Inferior parietal cortex (tissue), 1 donor: ENCODE measurements around the gene TRPM2.
"Not testable (repeated sequence)": the region's sequence is repeated elsewhere in the genome, so short reads cannot be mapped to it uniquely, and the experiment has no call there.

Experiments used
- DNase-seq: peaks from one replicate; pipeline ENCODE4 v3.0.0-alpha.2; 2016; ENCODE audit errors: extremely low spot score

TRPM2 gene

DNA sequence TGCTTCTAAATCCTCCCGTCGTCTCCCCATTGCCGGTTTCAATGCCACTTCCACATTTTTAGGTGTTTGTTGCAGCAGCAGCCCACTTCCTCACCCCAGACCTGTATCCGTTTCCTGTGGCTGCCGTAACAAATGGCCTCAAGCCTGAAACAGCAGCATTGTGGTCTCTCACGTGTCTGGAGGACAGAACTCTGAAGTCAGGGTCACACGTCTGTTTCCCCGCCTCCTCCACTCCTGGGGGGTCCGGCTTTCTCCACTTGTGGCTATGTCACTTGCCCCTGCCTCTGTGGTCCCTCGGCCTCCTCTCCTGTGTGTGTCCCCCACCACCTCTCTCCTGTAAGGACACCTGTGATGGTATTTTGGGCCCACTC, 21.8 kb downstream of the TRPM2 start:
- no peak for DNase-seq

DNA sequence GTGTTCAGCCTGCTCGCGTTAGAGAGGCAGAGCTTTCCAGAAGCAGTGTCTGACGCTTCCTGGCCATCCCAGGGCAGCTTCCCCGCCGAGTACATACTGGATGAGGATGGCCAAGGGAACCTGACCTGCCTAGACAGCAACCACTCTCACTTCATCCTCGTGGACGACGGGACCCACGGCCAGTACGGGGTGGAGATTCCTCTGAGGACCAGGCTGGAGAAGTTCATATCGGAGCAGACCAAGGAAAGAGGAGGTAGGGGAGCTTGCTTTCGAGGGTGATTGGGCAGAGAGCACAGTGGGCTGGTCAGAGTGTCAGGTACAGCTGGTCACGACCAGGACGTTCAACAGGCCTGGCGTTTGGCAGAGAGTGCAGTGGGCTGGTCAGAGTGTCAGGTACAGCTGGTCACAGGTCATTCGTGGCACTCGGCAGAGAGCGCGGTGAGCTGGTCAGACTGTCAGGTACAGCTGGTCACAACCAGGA, 22.4 kb downstream of the TRPM2 start:
- no peak for DNase-seq

DNA sequence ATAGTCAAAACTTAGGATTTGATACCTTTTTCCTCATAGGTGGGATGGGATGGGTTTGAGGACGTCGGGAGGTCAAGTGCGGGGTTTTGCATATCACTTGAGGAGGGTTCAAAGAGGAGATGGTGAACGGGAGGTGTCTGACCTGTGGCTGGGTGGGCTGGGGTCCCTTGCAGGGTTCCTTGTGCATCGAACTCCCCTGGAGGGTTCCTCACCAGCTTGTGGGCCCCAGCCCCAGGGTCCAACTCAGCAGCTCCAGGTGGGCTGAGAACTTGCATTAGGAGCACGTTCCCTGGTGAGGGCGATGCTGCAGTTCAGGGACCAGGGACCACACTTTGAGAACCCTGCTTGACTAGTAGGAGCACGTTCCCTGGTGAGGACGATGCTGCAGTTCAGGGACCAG, 23.2 kb downstream of the TRPM2 start:
- DNase-seq: no peak

DNA sequence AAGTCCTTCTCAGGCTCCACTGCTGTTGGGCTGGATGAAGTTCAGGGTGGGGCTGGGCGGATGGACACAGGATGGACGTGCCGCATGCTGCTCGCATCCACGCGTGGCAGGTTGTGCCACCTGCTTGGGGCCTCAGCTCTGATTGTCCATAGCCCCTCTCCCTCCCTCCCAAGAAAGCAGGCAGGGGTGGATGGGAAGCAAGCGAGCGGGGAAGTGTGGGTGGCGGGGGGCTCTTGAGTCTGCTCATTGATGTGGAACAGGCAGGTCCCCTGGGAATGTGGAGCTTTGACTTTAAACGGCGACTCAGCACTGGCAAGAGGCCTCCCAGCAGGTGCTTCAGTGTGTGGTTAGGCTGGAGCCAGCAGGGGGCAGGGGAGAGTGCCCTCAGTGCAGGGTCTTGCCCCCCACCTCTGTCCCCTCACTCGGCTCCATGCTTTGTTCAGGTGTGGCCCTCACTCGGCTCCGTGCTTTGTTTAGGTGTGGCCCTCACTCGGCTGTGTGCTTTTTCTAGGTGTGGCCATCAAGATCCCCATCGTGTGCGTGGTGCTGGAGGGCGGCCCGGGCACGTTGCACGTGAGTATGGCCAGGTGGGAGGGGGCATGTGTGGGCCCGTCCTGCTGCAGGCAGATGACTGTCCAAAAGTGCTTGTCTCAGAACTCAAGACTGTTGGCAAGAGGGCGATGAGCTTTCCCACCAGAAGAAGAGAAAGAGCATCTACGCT, 23.9 kb downstream of the TRPM2 start:
- DNase-seq: no peak

DNA sequence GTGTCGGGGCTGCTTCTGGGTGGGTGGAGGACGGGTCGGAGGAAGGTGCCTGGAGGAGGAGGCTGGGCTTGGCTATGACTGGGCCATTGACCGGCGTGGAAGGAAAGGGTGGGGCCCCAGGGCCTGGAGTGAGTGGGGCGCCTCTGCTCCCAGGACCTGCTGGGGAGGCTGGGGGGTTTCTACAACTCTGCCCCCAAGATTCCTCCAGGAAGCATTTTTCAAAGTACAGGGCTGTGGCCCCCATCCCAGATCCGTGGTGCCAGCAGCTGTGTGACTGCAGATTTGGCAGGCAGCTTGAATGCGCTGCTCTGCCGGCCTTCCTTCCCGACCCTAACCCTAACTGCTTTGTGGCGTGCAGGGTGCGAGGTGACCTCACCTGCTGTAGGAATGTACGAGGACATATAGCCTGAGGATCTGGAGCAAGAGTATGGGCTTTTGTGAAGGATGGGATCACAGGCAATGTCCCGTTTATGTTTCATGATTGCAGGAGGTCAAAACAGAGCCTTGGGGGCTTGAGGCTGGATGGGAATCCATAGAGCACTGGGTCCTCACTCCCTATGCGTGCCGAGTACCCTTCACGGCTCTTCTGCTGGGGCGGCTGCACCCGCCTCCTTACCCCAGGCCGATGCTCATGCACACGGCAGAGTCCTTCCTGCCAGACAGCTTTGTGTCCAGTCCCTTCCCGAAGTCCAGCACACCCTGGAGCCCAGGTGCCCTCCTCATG, 24.7 kb downstream of the TRPM2 start:
- no peak for DNase-seq

DNA sequence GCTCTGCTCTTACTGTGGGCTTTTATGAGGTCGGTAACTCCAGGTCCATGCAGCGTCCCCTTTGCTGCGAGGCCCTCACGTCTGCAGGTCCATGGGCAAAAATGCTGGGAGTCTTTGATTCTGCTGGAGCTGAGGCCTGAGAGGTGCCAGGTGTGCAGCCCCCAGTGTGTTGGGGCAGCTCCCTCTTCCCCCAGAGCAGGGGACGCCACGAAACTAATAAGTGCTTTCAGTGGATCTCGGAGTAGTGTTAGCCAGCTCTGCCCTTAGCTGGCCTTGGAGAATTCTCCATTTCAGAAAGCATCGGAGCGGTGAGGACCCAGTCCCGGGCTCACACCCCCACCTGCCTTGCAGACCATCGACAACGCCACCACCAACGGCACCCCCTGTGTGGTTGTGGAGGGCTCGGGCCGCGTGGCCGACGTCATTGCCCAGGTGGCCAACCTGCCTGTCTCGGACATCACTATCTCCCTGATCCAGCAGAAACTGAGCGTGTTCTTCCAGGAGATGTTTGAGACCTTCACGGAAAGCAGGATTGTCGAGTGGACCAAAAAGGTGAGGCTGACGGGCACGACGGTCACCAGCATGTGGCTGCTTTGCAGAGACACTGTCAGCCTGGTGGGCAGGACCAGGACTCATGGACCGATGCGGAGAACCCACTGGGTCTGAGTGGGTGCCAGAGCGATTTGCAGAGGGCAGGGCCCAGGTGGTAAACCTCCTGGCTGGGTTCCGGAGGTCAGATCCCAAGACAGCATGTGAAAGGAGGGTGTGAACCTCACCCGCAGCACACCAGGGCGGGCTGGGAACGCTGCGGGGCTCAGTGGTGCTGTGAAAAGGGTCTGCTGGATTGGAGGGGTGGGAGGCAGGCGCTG, 25.5 kb downstream of the TRPM2 start:
- no peak for DNase-seq

DNA sequence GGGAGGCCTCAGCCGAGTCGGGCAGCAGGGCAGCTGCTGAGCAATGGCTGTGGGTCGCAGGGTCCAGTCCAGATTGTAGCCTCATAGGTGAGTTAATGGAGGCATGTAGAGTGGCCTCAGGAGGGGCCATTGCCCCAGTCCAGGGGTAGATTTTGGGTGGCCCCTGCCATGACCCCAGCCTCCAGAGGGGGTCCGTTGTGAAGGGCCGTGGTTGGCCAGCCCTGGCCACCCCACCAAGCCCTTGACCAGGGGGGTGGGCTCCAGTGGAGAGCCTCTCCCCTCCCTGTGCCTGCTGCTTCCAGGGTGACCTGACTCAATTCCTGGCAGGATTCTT, 26.1 kb downstream of the TRPM2 start:
- no peak for DNase-seq

DNA sequence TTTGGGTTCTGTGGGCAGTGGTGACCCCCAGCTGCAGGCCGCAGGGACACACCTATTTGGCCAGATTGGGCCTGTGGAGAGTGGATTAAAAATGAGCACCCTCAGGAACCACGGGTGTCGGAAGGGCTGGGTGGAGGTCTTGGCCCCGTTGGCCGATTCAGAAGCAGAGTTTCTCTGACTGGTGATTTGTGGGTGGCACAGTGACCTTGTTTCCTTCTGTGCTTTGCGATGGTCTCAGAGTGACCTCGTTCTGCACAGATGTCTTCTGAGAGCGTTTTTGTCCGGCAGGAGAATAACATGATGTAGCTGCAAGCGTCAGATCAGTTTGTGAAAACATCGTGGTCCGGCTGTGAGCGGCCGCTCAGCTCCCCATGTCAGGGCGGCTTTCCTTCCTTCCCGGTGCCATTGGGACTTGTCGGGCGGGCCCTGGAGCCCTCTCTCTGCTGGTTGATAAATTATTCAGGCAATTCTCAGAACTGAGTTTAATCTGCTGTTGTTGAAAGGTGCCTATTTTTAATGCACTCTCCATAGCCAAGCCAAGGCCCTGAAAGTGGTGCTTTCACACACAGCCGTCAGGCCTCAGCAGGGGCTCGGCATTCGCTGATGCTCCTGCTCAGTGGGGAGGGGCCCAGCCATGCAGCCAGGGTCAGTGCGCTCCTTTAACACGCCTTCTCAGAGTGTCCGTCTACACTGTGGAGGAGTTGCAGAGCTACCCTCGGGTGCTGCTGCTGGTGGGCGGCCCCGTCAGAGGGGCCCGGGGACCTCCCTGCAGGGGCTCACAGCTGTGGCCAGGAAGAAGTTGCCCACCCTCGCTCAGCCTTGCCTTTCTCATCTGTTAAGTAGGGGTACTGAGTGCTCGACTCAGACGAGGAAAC, 26.8 kb downstream of the TRPM2 start:
- DNase-seq: no peak

DNA sequence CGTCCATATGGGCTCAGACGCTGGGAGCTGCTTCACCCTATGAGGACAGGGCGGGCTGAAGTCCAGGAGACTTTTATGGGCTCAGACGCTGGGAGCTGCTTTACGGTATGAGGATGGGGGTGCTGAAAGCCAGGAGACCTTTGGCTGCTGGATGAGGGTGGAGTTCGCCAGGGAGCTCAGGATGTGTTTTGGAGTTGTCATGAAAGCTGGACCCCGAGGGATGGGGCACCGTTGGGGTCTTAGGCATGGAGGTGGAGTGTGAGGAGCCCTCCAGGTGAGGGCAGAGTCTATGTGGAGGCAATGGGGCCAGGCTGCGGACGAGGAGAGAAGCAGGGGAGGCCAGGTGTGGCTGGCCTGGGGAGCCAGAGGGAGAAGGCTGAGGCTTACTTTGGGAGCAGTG, 27.5 kb downstream of the TRPM2 start:
- no peak for DNase-seq

DNA sequence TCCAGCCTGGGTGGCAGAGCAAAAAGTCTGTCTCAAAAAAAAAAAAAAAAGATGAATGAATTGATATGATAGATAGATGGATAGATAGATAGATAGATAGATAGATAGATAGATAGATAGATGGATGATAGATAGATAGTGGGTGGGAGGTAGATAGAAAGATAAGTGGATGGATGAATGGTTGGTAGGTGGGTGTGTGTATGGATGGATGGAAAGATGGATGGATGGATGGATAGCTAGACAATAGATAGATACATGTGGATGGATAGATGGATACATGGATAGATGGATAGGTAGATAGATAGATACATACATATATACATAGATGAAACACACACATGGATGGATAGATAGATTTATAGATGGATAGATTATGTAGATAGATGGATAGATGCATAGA, 28.5 kb downstream of the TRPM2 start:
- no peak for DNase-seq

DNA sequence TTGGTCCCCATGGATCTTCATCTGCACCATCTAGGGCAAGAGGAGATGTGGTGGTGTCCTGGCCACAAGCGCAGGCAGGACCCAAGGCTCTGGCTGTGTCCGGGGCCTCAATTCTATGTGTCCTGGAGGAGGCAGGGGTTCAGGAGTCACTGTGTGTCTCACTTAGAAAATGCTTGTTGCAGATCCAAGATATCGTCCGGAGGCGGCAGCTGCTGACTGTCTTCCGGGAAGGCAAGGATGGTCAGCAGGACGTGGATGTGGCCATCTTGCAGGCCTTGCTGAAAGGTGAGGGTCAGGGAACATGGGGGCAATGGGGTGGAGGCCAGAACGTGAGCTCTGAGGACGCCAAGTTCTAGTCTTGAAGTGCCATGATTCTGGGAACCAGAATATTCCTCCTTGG, 29.1 kb downstream of the TRPM2 start:
- DNase-seq: no peak

DNA sequence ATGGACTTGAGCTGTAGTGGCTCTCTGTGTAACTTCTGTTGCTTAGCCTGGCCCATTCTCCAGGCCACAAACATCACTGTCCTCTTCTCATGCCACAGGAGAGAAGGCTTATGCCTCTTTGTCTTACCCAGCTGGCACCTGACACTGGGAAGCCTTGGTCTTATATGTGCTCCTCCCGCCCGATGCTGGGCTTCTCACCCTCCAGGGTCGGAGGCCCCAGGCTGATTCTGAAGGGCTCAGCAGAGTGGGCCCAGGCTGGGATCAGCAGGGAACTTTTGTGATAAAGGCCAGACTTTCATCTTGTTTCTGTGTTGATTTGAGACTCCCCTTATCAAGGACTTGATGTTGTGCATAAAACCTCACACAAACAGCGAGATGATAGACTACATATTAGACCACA, 29.8 kb downstream of the TRPM2 start:
- DNase-seq: no peak

DNA sequence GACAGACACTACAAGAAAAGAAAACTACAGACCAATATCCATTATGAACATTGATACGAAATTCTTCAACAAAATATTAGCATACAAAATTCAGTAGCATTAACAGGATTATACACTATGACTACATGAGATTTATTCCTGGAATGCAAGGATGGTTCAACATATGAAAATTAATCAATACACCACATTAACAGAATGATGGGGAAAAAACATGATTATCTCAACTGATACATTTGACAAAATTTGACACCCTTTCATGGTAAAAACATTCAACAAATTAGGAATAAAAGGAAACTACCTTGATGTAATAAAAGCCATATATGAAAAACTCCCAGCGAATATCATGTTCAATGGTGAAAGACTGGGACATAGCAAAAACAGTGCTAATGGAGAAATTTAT, 31.5 kb downstream of the TRPM2 start:
- no peak for DNase-seq

DNA sequence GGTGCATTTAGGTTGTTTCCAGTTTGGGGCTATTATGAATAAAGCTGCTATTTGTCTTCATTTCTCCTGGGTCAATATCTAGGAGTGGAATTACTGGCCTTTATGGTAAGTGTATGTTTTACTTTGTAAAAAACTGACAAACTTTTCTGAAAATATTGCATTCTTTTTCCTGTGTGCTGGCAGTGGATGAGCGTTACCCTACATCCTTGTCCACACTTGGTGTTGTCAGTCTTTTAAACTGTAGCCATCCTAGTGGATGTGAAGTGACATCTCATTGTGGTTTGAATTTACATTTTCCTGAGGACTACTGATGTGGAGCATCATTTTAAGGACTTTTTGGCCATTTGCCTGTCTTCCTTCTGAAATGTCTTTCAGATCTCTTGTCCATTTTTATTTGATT, 35.9 kb downstream of the TRPM2 start:
- DNase-seq: no peak

DNA sequence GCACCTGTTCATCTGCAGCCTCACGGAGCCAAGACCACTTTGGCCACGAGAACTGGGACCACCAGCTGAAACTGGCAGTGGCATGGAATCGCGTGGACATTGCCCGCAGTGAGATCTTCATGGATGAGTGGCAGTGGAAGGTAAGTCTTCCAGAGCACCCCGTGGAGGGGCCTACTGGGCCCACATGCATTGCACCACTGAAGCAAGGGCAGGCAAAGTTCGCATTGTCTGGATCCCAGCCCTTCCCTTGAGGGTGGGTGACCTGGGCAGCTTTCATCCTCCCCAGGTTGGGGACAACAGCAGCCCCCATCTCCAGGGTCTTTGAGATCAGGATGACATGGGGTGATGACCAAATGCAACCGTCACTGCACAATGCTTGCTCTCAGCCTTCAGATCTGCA, 37.5 kb downstream of the TRPM2 start:
- no peak for DNase-seq

DNA sequence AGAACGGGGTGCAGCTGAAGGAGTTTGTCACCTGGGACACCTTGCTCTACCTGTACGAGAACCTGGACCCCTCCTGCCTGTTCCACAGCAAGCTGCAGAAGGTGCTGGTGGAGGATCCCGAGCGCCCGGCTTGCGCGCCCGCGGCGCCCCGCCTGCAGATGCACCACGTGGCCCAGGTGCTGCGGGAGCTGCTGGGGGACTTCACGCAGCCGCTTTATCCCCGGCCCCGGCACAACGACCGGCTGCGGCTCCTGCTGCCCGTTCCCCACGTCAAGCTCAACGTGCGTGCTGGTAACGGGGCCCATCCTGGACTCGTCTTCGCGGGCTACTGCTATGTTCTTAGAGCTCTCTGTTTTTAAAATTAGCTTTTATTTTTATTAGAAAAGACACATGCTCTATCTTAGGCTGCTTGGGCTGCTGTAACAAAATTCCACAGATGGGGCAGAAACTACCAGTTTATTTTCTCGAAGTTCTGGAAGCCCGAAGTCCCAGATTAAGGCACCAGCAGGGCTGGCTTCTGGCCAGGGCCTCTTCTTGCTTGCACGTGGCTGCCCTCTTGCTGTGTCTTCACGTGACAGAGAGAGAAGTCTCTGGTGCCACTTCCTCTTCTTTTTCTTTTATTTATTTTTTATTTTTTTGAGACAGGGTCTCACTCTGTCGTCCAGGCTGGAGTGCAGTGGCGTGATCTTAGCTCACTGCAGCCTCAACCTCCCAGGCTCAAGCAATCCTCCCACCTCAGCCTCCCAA, 38.1 kb downstream of the TRPM2 start:
- DNase-seq: no peak

DNA sequence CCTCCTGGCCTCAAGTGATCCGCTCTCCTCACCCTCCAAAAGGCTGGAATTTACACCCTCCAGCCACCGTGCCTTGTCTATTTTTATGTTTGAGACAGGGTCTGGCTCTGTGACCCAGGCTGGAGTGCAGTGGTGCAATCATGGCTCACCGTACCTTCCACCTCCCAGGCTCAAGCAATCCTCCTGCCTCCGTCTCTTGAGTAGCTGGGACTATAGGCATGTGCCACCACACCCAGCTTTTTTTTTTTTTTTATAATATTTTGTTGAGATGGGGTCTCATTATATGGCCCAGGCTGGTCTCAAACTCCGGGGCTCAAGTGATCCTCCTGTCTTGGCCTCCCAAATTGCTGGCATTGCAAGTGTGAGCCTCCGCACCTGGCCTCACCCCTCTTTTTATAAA, 38.8 kb downstream of the TRPM2 start:
- no peak for DNase-seq

DNA sequence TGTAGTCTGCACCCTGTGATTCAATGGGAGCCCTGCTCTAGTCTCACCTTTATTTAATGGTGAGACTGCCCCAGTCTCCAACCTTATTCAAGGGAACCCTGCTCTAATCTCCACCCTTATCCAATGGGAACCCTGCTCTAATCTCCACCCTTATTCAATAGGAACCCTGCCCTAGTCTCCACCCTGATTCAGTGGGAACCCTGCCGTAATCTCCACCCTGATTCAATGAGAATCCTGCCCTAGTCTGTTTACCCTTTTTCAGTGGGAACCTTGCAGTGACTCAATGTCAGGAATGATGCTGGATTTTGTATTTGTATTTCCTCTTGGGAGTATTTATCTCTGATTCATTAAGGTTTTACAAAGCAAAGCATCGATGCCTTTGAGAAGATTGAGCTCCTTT, 39.5 kb downstream of the TRPM2 start:
- no peak for DNase-seq

DNA sequence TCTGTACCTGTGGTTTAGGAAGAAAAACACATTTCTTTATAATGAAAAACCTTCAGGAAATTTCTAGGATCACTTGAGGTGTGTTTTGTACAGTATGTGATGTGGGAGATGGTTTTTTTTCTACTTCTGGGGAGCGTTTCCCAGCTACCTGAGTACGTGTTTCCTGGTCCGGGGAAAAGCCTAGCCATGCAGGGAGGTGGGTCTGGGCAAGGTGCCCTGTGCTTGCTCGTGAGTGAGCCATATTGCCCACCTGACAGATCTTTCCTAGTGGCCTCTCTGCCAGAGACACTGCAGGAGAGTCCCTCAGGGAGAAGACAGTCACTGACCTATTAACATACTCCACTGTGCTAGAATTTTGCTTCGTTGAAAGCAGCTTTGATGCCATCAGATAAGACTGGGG, 41.3 kb downstream of the TRPM2 start:
- DNase-seq: no peak

DNA sequence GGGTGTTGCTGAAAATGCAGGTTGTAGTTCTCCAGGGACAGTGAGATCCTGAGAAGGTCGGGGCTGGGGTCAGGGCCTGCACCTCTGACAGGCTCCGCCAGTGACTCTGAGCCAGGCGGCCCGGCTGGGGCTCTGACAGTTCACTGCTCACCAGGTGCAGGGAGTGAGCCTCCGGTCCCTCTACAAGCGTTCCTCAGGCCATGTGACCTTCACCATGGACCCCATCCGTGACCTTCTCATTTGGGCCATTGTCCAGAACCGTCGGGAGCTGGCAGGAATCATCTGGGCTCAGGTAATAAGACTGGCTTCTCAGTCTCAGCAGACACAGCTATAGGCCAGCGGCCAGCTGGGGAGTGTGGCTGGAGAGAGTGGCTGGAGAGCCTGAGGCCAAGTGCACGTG, 41.8 kb downstream of the TRPM2 start:
- DNase-seq: no peak

DNA sequence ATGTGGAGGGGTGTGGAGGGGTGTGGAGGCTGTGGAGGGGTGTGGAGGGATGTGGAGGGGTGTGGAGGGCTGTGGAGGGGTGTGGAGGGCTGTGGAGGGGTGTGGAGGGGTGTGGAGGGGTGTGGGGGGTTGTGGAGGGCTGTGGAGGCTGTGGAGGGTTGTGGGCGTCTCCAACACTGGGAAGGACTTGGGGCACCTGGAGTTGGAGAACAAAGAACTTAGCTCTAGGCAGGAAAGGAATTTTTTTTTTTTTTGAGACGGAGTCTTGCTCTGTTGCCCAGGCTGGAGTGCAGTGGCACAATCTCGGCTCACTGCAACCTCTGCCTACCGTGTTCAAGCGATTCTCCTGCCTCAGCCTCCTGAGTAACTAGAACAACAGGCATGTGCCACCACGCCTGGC, 43.4 kb downstream of the TRPM2 start:
- DNase-seq: not testable (repeated sequence)
